GM23338 (cell line): ENCODE data around the gene ZNF516.

Experiments
- CREB1 ChIP-seq: fragments of 250-450 bp; sonication (Bioruptor Pico); IDR thresholded peaks from 2 replicates; pipeline ENCODE4 v1.5.0; 2020; ENCODE audit warnings: low read depth, mild to moderate bottlenecking, moderate library complexity
- CTCF ChIP-seq, 2 experiments: fragments of 200-600 bp in 1 of 2; sonication (generic) in 1 of 2; conservative IDR thresholded peaks; 2 replicates each; pipeline versions ENCODE4 v1.5.1 to v1.6.1; 2016 to 2017; ENCODE audit warnings: antibody characterized with exemption in 2 of 2, low read depth in 2 of 2, mild to moderate bottlenecking in 2 of 2, moderate library complexity in 1 of 2
- EZH2 ChIP-seq: fragments of 200-600 bp; sonication (generic); IDR thresholded peaks from one replicate; pipeline ENCODE4 v1.8.0; 2017; ENCODE audit warnings: antibody characterized with exemption, mild to moderate bottlenecking, low read depth; ENCODE audit not compliant: unreplicated experiment
- JUNB ChIP-seq: IDR thresholded peaks from one replicate; pipeline ENCODE4 v1.6.1; 2016; ENCODE audit warnings: antibody characterized with exemption; ENCODE audit not compliant: unreplicated experiment
- NANOG ChIP-seq: IDR thresholded peaks from 2 replicates; pipeline ENCODE4 v1.6.1; 2016; ENCODE audit warnings: antibody characterized with exemption, borderline replicate concordance
- POLR2AphosphoS5 ChIP-seq: IDR thresholded peaks from 2 replicates; pipeline ENCODE4 v1.6.1; 2016; ENCODE audit warnings: antibody characterized with exemption, low read depth
- TF ChIP-seq, protein P1 (sequence below): IDR thresholded peaks from one replicate; pipeline ENCODE4 v1.6.1; 2018; ENCODE audit warnings: antibody characterized with exemption; ENCODE audit not compliant: unreplicated experiment

- TF ChIP-seq CTCF (conservative IDR thresholded peaks at IDR 0.05; ENCODE audit: low read depth in 2 of 2): no peak
- TF ChIP-seq POLR2AphosphoS5: no peak
- TF ChIP-seq, protein P1, sequence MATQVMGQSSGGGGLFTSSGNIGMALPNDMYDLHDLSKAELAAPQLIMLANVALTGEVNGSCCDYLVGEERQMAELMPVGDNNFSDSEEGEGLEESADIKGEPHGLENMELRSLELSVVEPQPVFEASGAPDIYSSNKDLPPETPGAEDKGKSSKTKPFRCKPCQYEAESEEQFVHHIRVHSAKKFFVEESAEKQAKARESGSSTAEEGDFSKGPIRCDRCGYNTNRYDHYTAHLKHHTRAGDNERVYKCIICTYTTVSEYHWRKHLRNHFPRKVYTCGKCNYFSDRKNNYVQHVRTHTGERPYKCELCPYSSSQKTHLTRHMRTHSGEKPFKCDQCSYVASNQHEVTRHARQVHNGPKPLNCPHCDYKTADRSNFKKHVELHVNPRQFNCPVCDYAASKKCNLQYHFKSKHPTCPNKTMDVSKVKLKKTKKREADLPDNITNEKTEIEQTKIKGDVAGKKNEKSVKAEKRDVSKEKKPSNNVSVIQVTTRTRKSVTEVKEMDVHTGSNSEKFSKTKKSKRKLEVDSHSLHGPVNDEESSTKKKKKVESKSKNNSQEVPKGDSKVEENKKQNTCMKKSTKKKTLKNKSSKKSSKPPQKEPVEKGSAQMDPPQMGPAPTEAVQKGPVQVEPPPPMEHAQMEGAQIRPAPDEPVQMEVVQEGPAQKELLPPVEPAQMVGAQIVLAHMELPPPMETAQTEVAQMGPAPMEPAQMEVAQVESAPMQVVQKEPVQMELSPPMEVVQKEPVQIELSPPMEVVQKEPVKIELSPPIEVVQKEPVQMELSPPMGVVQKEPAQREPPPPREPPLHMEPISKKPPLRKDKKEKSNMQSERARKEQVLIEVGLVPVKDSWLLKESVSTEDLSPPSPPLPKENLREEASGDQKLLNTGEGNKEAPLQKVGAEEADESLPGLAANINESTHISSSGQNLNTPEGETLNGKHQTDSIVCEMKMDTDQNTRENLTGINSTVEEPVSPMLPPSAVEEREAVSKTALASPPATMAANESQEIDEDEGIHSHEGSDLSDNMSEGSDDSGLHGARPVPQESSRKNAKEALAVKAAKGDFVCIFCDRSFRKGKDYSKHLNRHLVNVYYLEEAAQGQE: no peak
- TF ChIP-seq JUNB: no peak
- TF ChIP-seq EZH2: no peak
- no peak for TF ChIP-seq CREB1 (CRISPR knock-in tag)
- TF ChIP-seq NANOG: no peak
These were observed 9.0 kb downstream of the ZNF516 start for GRCh38 chr18:76486038-76486437.
